C4-2B (cell line): ENCODE results near the gene RPL37A.

Source experiments
- H3K27ac ChIP-seq: fragments of 450-650 bp; 2 replicates; pipeline ENCODE4 v1.5.1; 2017
- CTCF ChIP-seq: fragments of 450-650 bp; conservative IDR thresholded peaks from 2 replicates; pipeline ENCODE4 v1.5.1; 2017; ENCODE audit warnings: mild to moderate bottlenecking
- ZFX ChIP-seq: fragments of 450-650 bp; IDR thresholded peaks from 2 replicates; pipeline ENCODE4 v1.6.1; 2017

RPL37A gene

GRCh38 chr2:216490061-216490460, 8.6 kb upstream of the RPL37A start:
- no peak overlapping the region for H3K27ac ChIP-seq
- TF ChIP-seq ZFX (no peak), CTCF (no peak)

GRCh38 chr2:216491793-216492596, 6.6 kb upstream of the RPL37A start:
- no peak overlapping the region for H3K27ac ChIP-seq
- TF ChIP-seq CTCF (no peak), ZFX (no peak)

DNA sequence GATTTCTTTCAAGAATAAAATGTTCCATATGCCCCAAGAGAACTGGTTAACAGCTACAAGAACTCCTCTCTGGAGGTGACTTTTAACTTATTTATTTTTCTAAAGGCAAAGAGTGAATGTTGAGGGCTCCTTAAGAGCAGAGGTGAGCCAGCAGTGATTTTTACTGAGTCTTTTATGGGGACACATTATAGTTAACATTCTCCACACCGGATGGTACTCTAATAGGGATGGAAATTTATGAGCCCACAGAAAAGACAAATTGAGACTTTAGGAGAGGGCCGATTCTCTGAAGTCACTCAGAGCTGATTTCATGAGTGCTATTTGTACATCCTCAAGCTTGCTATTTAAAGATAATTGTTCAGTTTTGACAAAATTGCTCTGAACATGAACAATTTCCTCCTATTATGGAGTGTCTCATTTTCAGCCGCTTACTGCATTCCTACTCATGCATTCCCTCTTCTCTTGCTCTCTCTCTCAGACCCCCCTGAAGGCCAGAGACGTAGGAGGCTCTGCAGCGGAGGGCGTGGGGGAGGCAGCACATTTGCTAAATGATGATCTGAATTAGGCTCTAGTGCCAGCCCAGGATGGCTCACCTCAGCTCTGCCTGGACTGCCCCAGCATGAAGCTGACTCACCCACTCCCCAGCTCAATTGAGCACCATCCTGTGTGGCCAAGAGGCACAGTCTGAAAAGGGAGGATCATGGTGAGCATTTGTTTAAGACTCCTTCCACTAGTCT, 5.9 kb upstream of the RPL37A start:
- TF ChIP-seq ZFX = no peak
- no peak for TF ChIP-seq CTCF
- H3K27ac ChIP-seq = no peak overlapping the region

DNA sequence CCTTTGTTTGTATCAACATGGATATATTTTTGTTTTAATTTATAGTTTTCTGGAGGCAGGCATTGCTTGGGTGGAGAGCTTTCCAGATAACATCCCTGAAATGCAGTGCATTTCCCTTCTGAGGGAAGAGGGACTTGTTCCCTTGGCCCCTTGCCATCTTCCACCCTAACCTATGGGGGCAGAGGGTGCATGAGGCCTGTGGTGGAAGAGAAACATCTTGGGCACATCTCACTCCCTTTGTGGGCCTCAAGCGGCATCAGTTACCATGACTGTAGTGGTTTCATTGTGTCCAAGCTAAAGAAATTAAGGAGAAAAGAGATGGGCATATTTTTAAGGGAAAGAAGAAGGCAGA, 5.3 kb upstream of the RPL37A start:
- TF ChIP-seq ZFX (no peak), CTCF (no peak)
- H3K27ac ChIP-seq = no peak overlapping the region

DNA sequence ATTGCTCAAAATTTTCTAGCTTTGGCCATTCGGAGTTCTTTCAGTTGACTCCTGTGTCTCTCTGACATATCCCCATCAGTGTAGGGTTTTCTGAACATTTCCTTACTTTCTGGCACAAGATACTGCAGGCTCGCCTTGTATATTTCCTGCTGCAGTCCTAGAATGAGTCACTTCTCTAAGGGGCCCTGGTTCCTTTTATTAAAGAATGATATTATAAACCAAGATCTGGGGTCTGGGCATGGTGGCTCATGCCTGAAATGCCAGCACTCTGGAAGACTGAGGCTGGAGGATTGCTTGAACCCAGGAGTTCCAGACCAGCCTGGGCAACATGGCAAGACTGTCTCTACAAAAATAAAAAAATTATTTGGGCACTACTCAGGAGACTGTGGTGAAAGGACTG, 3.0 kb upstream of the RPL37A start:
- TF ChIP-seq ZFX (no peak), CTCF (no peak)
- H3K27ac ChIP-seq = no peak overlapping the region

GRCh38 chr2:216497382-216498069, 1.1 kb upstream of the RPL37A start:
- TF ChIP-seq ZFX (no peak), CTCF (no peak)
- H3K27ac ChIP-seq = peak overlapping the region; percentile 92

- H3K27ac ChIP-seq = peak overlapping the region; percentile 92
- TF ChIP-seq ZFX (no peak), CTCF (no peak)
Measured at GRCh38 chr2:216498070-216498378, 620 bp upstream of the RPL37A start.
